HG02981 (cell line): ENCODE results near the gene ANKRD36C.
"Not testable (repeated sequence)": the region's sequence is repeated elsewhere in the genome, so short reads cannot be mapped to it uniquely, and the experiment has no call there.

Source experiments
- ATAC-seq: cut with Tn5 transposase; IDR thresholded peaks from one replicate; pipeline ENCODE4 v1.9.1; 2021; ENCODE audit warnings: mild to moderate bottlenecking, moderate library complexity; ENCODE audit not compliant: unreplicated experiment

ANKRD36C gene

GRCh38 chr2:95799892-95800291 is 191.7 kb downstream of the ANKRD36C start:
- no peak for ATAC-seq

- not testable (repeated sequence) for ATAC-seq
Measured at GRCh38 chr2:95799147-95799889, 192.3 kb downstream of the ANKRD36C start.

GRCh38 chr2:95796249-95797099 is 195.2 kb downstream of the ANKRD36C start:
- not testable (repeated sequence) for ATAC-seq

- ATAC-seq = not testable (repeated sequence)
Measured at GRCh38 chr2:95793970-95794369, 197.7 kb downstream of the ANKRD36C start.

- ATAC-seq = not testable (repeated sequence)
Measured at GRCh38 chr2:95790180-95790579, 201.4 kb downstream of the ANKRD36C start.

GRCh38 chr2:95789385-95789784 is 202.2 kb downstream of the ANKRD36C start:
- ATAC-seq = not testable (repeated sequence)

- not testable (repeated sequence) for ATAC-seq
Measured at GRCh38 chr2:95788642-95789041, 203.0 kb downstream of the ANKRD36C start.
